ENCODE data around the gene CPSF3. TPM values are rescaled to one million over a fixed set of nuclear protein-coding genes. Genes with fewer than 3 reads are reported as not detected.

CPSF3 gene
- total and polyA plus RNA-seq, 2 of the 13 experiments (the other 11 are each of a cell fraction or from before 2014, with no cell fraction given): 19.8 to 93.0 TPM

DNA sequence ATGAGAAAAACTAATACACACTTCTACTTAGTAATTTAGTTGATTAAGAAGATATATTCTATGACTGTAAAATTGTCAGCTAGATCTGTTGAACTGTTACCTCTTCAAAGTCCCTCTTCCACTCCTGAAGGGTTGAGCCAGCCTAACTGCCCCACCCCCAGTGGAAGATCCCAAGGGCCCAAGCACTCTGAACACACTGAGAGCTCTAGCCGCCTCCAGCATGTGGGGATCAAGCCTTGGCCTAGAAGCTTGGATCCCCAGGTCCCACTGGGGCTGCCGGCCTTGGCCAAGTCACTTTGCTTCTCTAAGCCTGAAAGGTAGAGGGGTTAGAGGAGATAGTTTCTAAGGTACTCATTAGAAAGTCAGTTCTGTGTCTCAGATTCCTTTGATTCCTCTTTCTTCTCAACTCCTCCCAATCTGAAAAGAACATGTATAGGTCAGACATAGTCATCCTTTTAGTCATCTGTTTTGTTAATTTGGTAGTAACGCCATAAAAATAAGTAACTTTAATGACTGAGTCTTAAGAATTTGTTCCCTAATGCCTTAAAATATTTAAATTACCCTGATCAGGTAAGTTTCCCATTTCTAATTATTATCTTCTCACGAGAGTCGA lies 5.6 kb downstream of the CPSF3 start:
- peaks cover 15% of the 10 kb centered on the region for H3K79me2 ChIP-seq (ENCODE audit: insufficient read depth, low read length)
- H3K4me3 ChIP-seq (replicated peaks in 1 of 3; ENCODE audit: insufficient read depth in 1 of 3, low read depth in 2 of 3, low read length in 3 of 3): no peak overlapping the region
- TF ChIP-seq TCF12 (IDR thresholded peaks at IDR 0.05) (no peak), TCF12 (CRISPR knock-in tag; IDR thresholded peaks at IDR 0.05) (no peak), ONECUT2 (CRISPR knock-in tag; IDR thresholded peaks at IDR 0.05) (no peak), ZMYM4 (CRISPR knock-in tag; IDR thresholded peaks at IDR 0.05) (no peak), ZNF589 (CRISPR knock-in tag; conservative IDR thresholded peaks at IDR 0.05) (no peak), ZFP90 (CRISPR knock-in tag; IDR thresholded peaks at IDR 0.05; ENCODE audit: borderline replicate concordance) (no peak), TSC22D2 (CRISPR knock-in tag; IDR thresholded peaks at IDR 0.05; ENCODE audit: borderline replicate concordance) (no peak)
- TF ChIP-seq, protein P1, sequence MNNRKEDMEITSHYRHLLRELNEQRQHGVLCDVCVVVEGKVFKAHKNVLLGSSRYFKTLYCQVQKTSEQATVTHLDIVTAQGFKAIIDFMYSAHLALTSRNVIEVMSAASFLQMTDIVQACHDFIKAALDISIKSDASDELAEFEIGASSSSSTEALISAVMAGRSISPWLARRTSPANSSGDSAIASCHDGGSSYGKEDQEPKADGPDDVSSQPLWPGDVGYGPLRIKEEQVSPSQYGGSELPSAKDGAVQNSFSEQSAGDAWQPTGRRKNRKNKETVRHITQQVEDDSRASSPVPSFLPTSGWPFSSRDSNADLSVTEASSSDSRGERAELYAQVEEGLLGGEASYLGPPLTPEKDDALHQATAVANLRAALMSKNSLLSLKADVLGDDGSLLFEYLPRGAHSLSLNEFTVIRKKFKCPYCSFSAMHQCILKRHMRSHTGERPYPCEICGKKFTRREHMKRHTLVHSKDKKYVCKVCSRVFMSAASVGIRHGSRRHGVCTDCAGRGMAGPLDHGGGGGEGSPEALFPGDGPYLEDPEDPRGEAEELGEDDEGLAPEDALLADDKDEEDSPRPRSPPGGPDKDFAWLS (CRISPR knock-in tag; IDR thresholded peaks at IDR 0.05; ENCODE audit: borderline replicate concordance): no peak
- no peaks in the 10 kb centered on the region for H4K20me1 ChIP-seq (ENCODE audit: insufficient read depth, low read length)
- DNase-seq (ENCODE audit: low spot score) (no peak), FAIRE-seq (no peak), ATAC-seq (no peak)
- no peaks in the 10 kb centered on the region for H3K27me3 ChIP-seq (ENCODE audit: control insufficient read depth in 1 of 2, insufficient read depth in 2 of 2, low read length in 2 of 2)
- in situ Hi-C loops (cut with HindIII; ENCODE audit: extremely low pct_ligation_motif_present, low pct_unique_long_range_greater_than_20kb) (no loop called here), intact Hi-C loops (cut with micrococcal nuclease; ENCODE audit: unreplicated experiment) (no loop called here)
- no peak overlapping the region for H3K27ac ChIP-seq (ENCODE audit: extremely low read length, insufficient read depth, low read length)
- no peaks in the 10 kb centered on the region for H3K9me3 ChIP-seq (ENCODE audit: low read length)
- no peak overlapping the region for H3K9ac ChIP-seq (ENCODE audit: insufficient read depth, low read depth, low read length)
- peaks cover 17% of the 10 kb centered on the region for H3K4me1 ChIP-seq (ENCODE audit: insufficient read depth, low read length)
- H3K36me3 ChIP-seq (replicated peaks in 1 of 2; ENCODE audit: control insufficient read depth in 1 of 2, insufficient read depth in 2 of 2, low read length in 2 of 2): peaks cover 4 to 46% of the 10 kb centered on the region in 2 experiments
- WGBS (ENCODE audit: low lambda C conversion rate): 90% methylated on average over 5 of the region's 5 CpGs
- ChIA-PET POLR2A (no interaction called here), CTCF (ENCODE audit: low intra/inter-chr PET ratio, low total read pairs) (no interaction called here)
- H3K4me2 ChIP-seq (ENCODE audit: low read depth, low read length): no peak overlapping the region
- H2AFZ ChIP-seq (ENCODE audit: low read length): no peak overlapping the region
- no TSS peak for BruUV-seq (replicated peaks)
